OCI-LY7 (cell line): ENCODE results near the gene BUD13. TPM values are rescaled to one million over a fixed set of nuclear protein-coding genes. Genes with fewer than 3 reads are reported as not detected.

Experiments
- BruUV-seq: library from RNA; stranded (reverse); fragments of 400-500 nt; replicated peaks from 2 replicates; lab custom pipeline; 2021; lab: Mats Ljungman, UMichigan
- CTCF ChIA-PET: fragments of 300-600 bp; sonication (Branson Sonifier 250); formaldehyde crosslinking; loops from one replicate; lab custom pipeline; 2022; ENCODE audit warnings: antibody characterized with exemption; ENCODE audit not compliant: unreplicated experiment; lab: Charles Lee
- POLR2A ChIA-PET: fragments of 300-600 bp; sonication (Branson Sonifier 250); formaldehyde crosslinking; loops from one replicate; lab custom pipeline; 2022; ENCODE audit warnings: antibody characterized with exemption; lab: Charles Lee
- DNase-seq: peaks from one replicate; pipeline ENCODE4 v3.0.0-alpha.2; 2015; ENCODE audit warnings: low spot score
- H2AFZ ChIP-seq: fragments of 200-600 bp; sonication (generic), shearing (Covaris generic); 2 replicates; pipeline ENCODE4 v1.6.1; 2014; ENCODE audit warnings: mild to moderate bottlenecking, antibody characterized with exemption, low read length, moderate library complexity
- H3K27ac ChIP-seq: fragments of 200-600 bp; sonication (generic); 2 replicates; pipeline ENCODE4 v1.5.1; 2014; ENCODE audit warnings: mixed run types, low read depth, mild to moderate bottlenecking, moderate library complexity, low read length, inconsistent platforms; ENCODE audit not compliant: poor library complexity, severe bottlenecking
- H3K36me3 ChIP-seq: fragments of 200-600 bp; sonication (generic); 2 replicates; pipeline ENCODE4 v1.6.1; 2014; ENCODE audit warnings: mild to moderate bottlenecking, antibody characterized with exemption, low read length, moderate library complexity, mixed read lengths; ENCODE audit not compliant: insufficient read depth
- H3K4me1 ChIP-seq: fragments of 200-600 bp; sonication (generic); 2 replicates; pipeline ENCODE4 v1.5.1; 2014; ENCODE audit warnings: mild to moderate bottlenecking, low read length; ENCODE audit not compliant: insufficient read depth, poor library complexity, severe bottlenecking
- H3K4me2 ChIP-seq: fragments of 200-600 bp; sonication (generic); 2 replicates; pipeline ENCODE4 v1.6.1; 2014; ENCODE audit warnings: mild to moderate bottlenecking, low read length
- H3K4me3 ChIP-seq: fragments of 200-600 bp; sonication (generic); 2 replicates; pipeline ENCODE4 v1.5.1; 2014; ENCODE audit warnings: mild to moderate bottlenecking, low read depth, low read length; ENCODE audit not compliant: poor library complexity, severe bottlenecking
- H3K79me2 ChIP-seq: fragments of 200-600 bp; sonication (generic); 2 replicates; pipeline ENCODE4 v1.6.1; 2016; ENCODE audit warnings: low read depth, mild to moderate bottlenecking, low read length, moderate library complexity, mixed read lengths; ENCODE audit not compliant: insufficient read depth
- H3K9me2 ChIP-seq: fragments of 200-600 bp; sonication (generic); 2 replicates; pipeline ENCODE4 v1.6.1; 2016; ENCODE audit warnings: mild to moderate bottlenecking, low read length, mixed read lengths; ENCODE audit not compliant: insufficient read depth
- H3K9me3 ChIP-seq: fragments of 200-600 bp; sonication (generic); 2 replicates; pipeline ENCODE4 v1.6.1; 2014; ENCODE audit warnings: mild to moderate bottlenecking, mixed run types, low read length, mixed read lengths
- H4K20me1 ChIP-seq: fragments of 200-600 bp; sonication (generic); 2 replicates; pipeline ENCODE4 v1.6.1; 2014; ENCODE audit warnings: mild to moderate bottlenecking, antibody characterized with exemption, low read length, moderate library complexity, mixed read lengths; ENCODE audit not compliant: insufficient read depth
- EZH2phosphoT487 ChIP-seq: fragments of 200-600 bp; sonication (generic); IDR thresholded peaks from 2 replicates; pipeline ENCODE4 v1.6.1; 2018; ENCODE audit warnings: low read depth, borderline replicate concordance, mild to moderate bottlenecking, mixed run types, antibody characterized with exemption, low read length, moderate library complexity, mixed read lengths
- intact Hi-C: fragments of 100-400 bp; cut with micrococcal nuclease; formaldehyde crosslinking; loops from one replicate; pipeline ENCODE4 v1.10.0; 2022; ENCODE audit not compliant: unreplicated experiment
- total RNA-seq, 2 experiments: library from RNA; depleted of rRNA in 1 of 2; stranded (reverse); fragments of >200 nt in 1 of 2; shearing (Covaris generic) in 1 of 2; gene quantifications; 2 replicates each; pipeline ENCODE4 v1.2.3, GENCODE V29; 2014 to 2022
- TF ChIP-seq, protein P1 (sequence below): fragments of 200-600 bp; sonication (generic); conservative IDR thresholded peaks from 2 replicates; pipeline ENCODE4 v1.5.1; 2014; ENCODE audit warnings: mild to moderate bottlenecking, antibody characterized with exemption, low read length, moderate library complexity, mixed read lengths

BUD13 gene
- total RNA-seq, 2 experiments from 2014 or later, result 28.6 to 30.3 TPM

DNA sequence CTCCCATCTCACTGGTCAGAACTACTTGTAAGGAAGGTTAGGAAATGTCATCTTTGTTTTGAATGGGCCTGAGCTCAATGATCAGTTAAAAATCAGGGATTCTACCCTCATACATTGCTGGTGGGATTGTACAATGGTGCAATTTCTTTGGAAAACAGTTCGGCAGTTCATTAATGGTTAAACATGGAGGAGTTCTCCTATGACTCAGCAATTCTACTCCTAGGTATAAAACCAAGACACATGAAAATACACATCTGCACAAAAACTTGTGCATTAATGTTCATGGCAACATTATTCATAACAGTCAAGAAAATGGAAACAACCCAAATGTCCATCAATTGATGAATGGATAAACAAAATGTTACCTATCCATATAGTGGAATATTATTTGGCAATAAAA lies 23.8 kb upstream of the BUD13 start:
- intact Hi-C loops, result no loop called here
- BruUV-seq, result no TSS peak
- H3K79me2 ChIP-seq, result no peaks in the 10 kb centered on the region
- no peaks in the 10 kb centered on the region for H3K9me2 ChIP-seq
- no peaks in the 10 kb centered on the region for H3K9me3 ChIP-seq
- POLR2A ChIA-PET, result no interaction called here
- no peaks in the 10 kb centered on the region for H4K20me1 ChIP-seq
- H2AFZ ChIP-seq, result no peak overlapping the region
- no peak overlapping the region for H3K4me3 ChIP-seq
- TF ChIP-seq EZH2phosphoT487, result no peak
- TF ChIP-seq, protein P1, sequence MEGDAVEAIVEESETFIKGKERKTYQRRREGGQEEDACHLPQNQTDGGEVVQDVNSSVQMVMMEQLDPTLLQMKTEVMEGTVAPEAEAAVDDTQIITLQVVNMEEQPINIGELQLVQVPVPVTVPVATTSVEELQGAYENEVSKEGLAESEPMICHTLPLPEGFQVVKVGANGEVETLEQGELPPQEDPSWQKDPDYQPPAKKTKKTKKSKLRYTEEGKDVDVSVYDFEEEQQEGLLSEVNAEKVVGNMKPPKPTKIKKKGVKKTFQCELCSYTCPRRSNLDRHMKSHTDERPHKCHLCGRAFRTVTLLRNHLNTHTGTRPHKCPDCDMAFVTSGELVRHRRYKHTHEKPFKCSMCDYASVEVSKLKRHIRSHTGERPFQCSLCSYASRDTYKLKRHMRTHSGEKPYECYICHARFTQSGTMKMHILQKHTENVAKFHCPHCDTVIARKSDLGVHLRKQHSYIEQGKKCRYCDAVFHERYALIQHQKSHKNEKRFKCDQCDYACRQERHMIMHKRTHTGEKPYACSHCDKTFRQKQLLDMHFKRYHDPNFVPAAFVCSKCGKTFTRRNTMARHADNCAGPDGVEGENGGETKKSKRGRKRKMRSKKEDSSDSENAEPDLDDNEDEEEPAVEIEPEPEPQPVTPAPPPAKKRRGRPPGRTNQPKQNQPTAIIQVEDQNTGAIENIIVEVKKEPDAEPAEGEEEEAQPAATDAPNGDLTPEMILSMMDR, result no peak
- DNase-seq, result no peak
- CTCF ChIA-PET, result no interaction called here
- no peak overlapping the region for H3K27ac ChIP-seq
- no peaks in the 10 kb centered on the region for H3K36me3 ChIP-seq
- no peak overlapping the region for H3K4me2 ChIP-seq
- H3K4me1 ChIP-seq, result no peaks in the 10 kb centered on the region

DNA sequence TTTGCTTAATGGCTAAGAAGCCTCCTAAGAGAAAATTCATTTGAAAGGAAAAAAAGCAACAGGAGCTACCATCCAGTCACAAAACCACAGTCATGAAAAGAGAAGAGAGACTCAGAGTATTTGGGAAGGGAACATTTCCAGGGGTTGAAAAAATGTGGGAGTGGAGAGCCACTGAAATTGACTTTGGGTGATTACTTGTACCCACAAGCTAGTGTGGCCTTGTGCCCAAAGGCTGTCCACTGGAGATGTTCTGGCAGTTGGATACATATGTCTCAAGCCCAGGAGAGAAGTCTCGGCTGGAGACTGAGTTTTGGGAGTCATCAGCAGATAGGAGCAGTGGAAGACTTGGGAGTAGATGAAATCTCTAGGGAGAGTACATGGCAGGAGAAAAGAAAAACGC lies 22.1 kb upstream of the BUD13 start:
- ChIA-PET CTCF (no interaction called here), POLR2A (no interaction called here)
- no TSS peak for BruUV-seq
- Histone ChIP-seq H4K20me1 (no peaks in the 10 kb centered on the region), H2AFZ (no peak overlapping the region), H3K9me2 (no peaks in the 10 kb centered on the region), H3K4me2 (no peak overlapping the region), H3K9me3 (no peaks in the 10 kb centered on the region), H3K27ac (no peak overlapping the region), H3K4me3 (no peak overlapping the region), H3K79me2 (no peaks in the 10 kb centered on the region), H3K4me1 (no peaks in the 10 kb centered on the region), H3K36me3 (no peaks in the 10 kb centered on the region)
- intact Hi-C loops, result loop anchor here (5.0 kb wide), 2 partner anchors 42 to 332 kb away; partner anchors contain the start of gene APOA1
- TF ChIP-seq EZH2phosphoT487, result no peak
- TF ChIP-seq, protein P1, result no peak
- DNase-seq, result no peak

DNA sequence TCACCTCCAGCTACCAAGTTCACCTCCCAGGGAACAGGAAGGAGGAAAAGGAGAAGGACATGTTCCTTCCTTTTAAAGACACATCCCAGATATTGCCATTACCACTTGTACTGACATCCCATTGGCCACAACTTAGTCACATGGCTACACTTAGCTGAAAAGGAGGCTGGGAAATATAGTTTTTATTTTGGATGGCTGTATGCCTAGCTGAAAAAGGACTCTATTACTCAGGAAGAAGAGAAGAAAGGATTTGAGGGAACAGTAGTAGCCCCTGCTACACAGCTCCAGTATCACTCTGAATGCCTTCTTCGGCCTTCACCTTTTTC lies 20.9 kb upstream of the BUD13 start:
- peaks cover 7% of the 10 kb centered on the region for H3K4me1 ChIP-seq
- ChIA-PET POLR2A (interaction anchor here (0.6 to 1.3 kb wide), 3 partner anchors 33 to 408 kb away, joined by 3 to 4 read pairs (median 4); no protein-coding TSS in a partner anchor), CTCF (interaction anchor here (1.2 kb wide), 1 partner anchor 42 kb away, joined by 3 read pairs; no protein-coding TSS in a partner anchor)
- no peaks in the 10 kb centered on the region for H3K9me3 ChIP-seq
- intact Hi-C loops, result loop anchor here (5.0 kb wide), 2 partner anchors 44 to 334 kb away; partner anchors contain the start of gene APOA1
- no peaks in the 10 kb centered on the region for H4K20me1 ChIP-seq
- H3K79me2 ChIP-seq, result no peaks in the 10 kb centered on the region
- H3K36me3 ChIP-seq, result no peaks in the 10 kb centered on the region
- TF ChIP-seq, protein P1, result no peak
- TF ChIP-seq EZH2phosphoT487, result no peak
- H3K27ac ChIP-seq, result no peak overlapping the region
- H3K9me2 ChIP-seq, result no peaks in the 10 kb centered on the region
- BruUV-seq, result no TSS peak
- DNase-seq, result peak; percentile 11
- H3K4me3 ChIP-seq, result no peak overlapping the region
- H3K4me2 ChIP-seq, result no peak overlapping the region
- peak overlapping the region; percentile 77 for H2AFZ ChIP-seq
